ENCODE measurements around the gene SYNRG.

- TF ChIP-seq MAFF (IDR thresholded peaks at IDR 0.05; ENCODE audit: low read depth, low read length) (no peak), POLR2A (IDR thresholded peaks at IDR 0.05; ENCODE audit: insufficient read depth in 1 of 2, low read depth in 2 of 2, low read length in 2 of 2) (no peak), PAX8 (CRISPR knock-in tag; IDR thresholded peaks at IDR 0.05; ENCODE audit: borderline replicate concordance) (no peak), SIX1 (CRISPR knock-in tag; IDR thresholded peaks at IDR 0.05; ENCODE audit: borderline replicate concordance) (no peak), POLR2AphosphoS5 (IDR thresholded peaks at IDR 0.05; ENCODE audit: low read depth, low read length) (no peak), TOE1 (CRISPR knock-in tag; IDR thresholded peaks at IDR 0.05) (no peak)
Measured at GRCh38 chr17:37642681-37643080, 33.5 kb upstream of the SYNRG start.

Measured in HepG2 (cell line).